CD4-positive, alpha-beta T cell treated with Interleukin-15 for 4 hours (primary cell): ENCODE data around the gene NFASC.
A peak's percentile ranks its signal among the peaks of the same experiment; 100 is the strongest.

Source experiments
- DNase-seq: peaks from one replicate; pipeline ENCODE4 v3.0.0-alpha.2; 2020; ENCODE audit warnings: low spot score

Gene NFASC

GRCh38 chr1:204959836-204960235, 89.2 kb downstream of the NFASC start:
- no peak for DNase-seq

GRCh38 chr1:204960306-204961125, 89.9 kb downstream of the NFASC start:
- no peak for DNase-seq

- DNase-seq, result no peak
Measured at GRCh38 chr1:204961765-204962419, 91.2 kb downstream of the NFASC start.

GRCh38 chr1:204962742-204963632, 92.3 kb downstream of the NFASC start:
- no peak for DNase-seq

- no peak for DNase-seq
Measured at GRCh38 chr1:204967451-204967850, 96.8 kb downstream of the NFASC start.

GRCh38 chr1:204968135-204968534, 97.5 kb downstream of the NFASC start:
- DNase-seq, result no peak

DNA sequence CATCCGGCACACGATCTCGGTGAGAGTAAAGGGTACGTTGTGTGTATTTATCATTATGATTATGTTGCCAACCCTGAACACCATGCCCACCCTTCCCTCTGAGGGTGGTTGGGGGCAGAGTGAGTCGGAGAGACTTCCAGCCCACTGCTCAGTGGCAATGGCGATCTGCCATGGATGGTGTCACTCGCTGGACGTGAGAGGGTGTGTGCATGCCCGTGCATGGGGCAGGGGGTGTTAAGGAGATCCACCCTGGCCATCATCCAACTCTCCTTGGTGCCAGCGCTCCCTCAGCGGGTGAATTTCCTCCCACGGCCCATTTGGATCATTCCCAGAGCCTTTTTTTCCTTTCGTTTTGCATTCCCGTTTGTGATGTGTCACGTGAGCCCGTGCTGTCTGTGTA, 98.3 kb downstream of the NFASC start:
- no peak for DNase-seq

DNA sequence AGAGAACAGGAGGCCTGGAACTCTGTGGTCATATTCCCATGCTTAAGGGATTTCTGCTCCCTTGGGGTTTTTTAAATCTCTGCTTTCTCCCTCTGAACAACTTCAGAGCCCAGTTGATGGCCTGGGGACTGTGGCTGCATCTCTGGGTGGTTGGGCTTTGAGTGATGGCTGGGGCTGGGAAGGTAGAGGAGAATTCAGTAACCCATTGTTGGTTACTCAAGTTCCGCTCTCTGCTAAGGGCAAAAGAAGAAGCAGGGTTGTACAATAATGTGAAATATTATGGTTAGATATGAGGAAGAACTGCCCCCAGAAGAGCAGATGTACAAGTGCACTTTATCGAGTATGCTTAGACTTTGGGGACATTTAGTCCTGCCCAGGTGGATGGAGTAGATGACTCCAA, 100.3 kb downstream of the NFASC start:
- no peak for DNase-seq

GRCh38 chr1:204971517-204972336, 101.1 kb downstream of the NFASC start:
- DNase-seq, result no peak

GRCh38 chr1:204972426-204972825, 101.8 kb downstream of the NFASC start:
- DNase-seq, result no peak

GRCh38 chr1:204973449-204973848, 102.8 kb downstream of the NFASC start:
- DNase-seq, result no peak

- DNase-seq, result no peak
Measured at GRCh38 chr1:204974327-204974726, 103.7 kb downstream of the NFASC start.

DNA sequence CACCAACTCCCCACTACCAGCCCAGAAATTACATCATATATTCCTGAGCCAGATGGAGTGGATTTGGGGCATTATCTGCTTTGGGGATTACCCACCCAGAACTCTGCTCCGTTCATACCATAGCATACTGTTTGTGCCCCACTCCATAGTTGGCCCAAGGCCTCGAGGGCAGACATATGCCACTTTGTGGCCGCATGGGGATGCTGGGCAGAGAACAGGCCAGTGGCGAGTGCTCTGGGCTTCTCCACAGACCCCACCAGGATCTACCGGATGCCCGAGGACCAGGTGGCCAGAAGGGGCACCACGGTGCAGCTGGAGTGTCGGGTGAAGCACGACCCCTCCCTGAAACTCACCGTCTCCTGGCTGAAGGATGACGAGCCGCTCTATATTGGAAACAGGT, 104.4 kb downstream of the NFASC start:
- no peak for DNase-seq

- DNase-seq, result peak; percentile 40
Measured at GRCh38 chr1:204975568-204976235, 105.0 kb downstream of the NFASC start.

GRCh38 chr1:204976646-204977045, 106.0 kb downstream of the NFASC start:
- DNase-seq, result no peak

GRCh38 chr1:204977318-204977717, 106.7 kb downstream of the NFASC start:
- DNase-seq, result no peak

DNA sequence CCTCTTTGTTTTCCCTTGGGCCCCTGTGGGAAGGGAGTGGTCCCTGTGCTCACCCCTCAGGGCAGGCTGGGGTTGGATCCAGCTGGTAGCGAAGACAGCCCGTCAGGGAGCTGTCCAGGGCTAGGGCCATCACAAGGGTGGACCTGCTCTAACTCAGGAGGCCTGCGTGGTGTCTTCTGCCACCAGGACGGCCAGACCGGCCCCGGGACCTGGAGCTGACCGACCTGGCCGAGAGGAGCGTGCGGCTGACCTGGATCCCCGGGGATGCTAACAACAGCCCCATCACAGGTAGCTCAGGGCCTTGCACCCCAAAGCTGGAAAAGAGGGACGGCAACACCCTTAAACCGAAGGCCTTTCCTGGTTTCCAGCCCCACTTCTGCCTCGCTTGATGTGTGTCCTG, 108.1 kb downstream of the NFASC start:
- DNase-seq, result no peak

- no peak for DNase-seq
Measured at GRCh38 chr1:204979306-204979705, 108.6 kb downstream of the NFASC start.

GRCh38 chr1:204979891-204980649, 109.4 kb downstream of the NFASC start:
- DNase-seq, result no peak

GRCh38 chr1:204980840-204981405, 110.3 kb downstream of the NFASC start:
- no peak for DNase-seq
